HG02852 (cell line): Measurements from ENCODE around the gene HSH2D.
"Not testable (repeated sequence)": the region's sequence is repeated elsewhere in the genome, so short reads cannot be mapped to it uniquely, and the experiment has no call there.

Experiments
- ATAC-seq: cut with Tn5 transposase; IDR thresholded peaks from one replicate; pipeline ENCODE4 v1.9.1; 2021; ENCODE audit warnings: mild to moderate bottlenecking, moderate library complexity; ENCODE audit not compliant: unreplicated experiment

HSH2D gene

DNA sequence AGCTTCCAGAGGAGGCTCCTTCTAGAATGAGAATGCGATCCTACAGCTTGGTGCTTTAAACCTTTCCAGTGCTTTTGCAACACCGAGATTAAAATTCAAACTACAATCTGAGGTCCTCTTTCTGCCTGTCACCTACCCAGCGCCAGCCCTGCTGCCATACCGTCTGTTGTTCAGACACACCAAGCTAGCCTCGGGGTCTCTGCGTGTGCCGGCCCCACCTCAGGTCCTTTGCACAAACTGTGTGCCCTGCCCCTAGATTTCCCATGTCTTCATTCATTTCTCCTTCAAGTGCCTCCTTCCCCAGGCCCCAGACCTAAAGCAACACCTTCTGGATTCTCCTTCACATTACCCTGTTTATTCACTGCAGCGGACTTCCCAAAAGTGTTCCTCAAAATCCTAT is 11.1 kb downstream of the HSH2D start:
- ATAC-seq: no peak

DNA sequence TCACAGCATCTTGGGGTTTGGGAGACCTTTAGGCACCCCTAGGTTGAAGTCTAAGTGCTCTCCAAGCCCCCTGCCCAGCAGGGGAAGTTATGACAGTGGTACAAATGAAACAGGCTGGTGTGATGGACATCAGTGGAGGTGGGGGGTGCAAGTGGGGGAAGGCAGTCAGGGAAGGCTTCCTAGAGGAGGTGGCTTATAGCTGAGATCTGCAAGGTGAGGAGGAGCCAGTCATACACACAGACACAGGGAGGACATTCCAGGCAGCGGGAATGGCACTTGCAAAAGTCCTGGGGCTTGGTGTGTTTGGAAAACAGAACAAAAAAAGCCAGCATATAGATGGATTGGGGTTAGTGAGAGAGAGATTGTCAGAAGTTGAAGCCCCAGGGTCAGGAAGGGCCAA is 11.6 kb downstream of the HSH2D start:
- no peak for ATAC-seq

DNA sequence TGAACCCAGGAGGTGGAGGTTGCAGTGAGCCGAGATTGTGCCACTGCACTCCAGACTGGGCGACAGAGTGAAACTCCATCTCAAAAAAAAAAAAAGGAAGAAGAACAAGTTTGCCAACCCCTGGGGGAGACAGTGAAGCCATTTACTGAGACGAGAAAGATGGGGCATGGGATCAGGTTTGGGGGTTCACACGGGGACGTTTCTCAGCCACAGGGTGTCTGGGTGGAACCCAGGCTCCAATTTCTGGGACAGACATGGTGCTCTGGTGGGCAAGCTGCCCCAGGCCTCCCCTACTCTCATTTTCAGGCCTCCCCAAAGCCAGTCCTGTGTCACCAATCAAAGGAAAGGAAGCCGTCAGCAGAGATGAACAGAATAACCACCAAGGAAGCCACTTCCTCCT is 13.4 kb downstream of the HSH2D start:
- no peak for ATAC-seq

DNA sequence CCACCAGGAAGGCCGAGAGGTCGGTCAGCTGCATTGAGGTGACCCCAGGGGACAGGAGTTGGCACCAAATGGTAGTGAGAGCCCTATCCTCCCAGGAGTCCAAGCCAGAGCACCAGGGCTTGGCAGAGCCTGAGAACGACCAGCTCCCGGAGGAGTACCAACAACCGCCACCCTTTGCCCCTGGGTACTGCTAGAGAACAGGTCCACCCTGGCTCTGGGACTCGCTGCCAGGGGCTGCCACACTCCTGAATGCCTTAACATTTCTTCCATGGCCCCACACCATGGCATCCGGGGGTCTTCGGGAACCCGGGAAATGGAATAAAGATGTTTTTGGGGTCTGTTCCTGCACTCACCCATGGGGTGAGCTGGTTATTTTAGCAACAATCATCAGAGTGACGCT is 14.1 kb downstream of the HSH2D start:
- ATAC-seq: no peak

DNA sequence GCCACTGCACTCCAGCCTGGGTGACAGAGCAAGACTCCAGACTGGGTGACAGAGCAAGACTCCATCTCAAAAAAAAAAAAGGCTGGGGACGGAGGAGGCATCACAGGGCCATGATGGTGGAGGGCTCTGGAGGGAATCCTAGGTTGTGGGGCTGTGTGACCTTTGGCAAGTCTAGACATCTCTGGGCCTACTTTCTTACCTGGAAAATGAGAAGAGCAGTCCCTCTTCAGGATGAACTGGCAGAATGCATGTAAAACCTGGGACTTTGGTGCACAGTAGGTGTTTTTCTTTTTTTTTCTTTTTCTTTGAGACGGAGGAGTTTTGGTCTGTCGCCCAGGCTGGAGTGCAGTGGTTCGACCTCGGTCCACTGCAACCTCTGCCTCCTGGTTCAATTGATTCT is 16.2 kb downstream of the HSH2D start:
- ATAC-seq: no peak

DNA sequence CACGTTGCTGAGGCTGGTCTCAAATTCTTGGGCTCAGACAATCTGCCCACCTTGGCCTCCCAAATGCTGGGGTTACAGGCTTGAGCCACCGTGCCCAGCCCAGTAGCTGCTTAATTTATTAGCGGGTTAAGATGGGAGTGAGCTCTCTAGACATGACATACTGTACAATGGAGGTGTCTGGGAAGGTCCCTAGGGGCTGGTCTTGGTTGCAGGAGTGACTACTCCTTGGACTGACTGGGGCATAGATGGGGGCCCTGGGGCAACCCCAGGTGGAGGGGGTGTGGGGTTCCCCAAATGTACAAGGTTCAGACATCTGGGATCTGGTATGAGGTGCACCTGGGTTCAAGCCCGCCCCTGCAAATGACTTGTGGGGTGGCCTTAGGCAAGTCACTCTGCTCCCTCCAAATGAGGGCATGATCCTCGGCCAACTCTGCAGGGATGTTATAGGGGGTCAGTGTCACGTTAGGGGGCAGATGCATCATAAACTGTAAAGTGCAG is 17.0 kb downstream of the HSH2D start:
- no peak for ATAC-seq

DNA sequence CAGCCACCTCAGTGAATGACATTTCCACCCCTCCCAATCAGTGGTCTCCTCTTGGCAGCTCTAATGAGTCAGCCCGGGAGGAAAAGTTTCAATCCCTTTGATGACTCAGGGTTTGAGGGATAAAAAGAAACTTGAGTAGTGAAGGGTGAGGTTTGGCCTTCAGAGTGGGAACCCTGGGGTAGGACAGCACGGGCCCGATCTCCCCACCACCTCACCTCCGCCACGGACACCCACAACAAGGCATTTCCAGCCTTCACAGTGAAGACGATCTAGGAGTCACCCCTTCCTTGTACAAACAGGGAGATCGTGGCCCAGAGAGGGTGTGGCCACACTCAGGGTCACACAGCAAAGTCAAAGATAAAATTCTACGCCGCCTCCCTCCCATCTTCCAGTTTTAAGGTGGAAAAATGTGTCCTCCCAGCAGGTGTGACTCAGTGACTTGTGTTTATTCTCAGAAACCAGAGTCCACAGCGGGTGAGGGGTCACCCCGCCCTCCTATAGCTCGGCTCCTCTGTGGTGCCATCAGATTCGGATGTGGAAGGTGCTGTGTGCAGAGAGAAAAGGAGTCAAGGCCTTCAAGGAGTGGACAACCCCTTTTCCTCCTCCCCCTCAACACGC is 17.6 kb downstream of the HSH2D start:
- no peak for ATAC-seq

DNA sequence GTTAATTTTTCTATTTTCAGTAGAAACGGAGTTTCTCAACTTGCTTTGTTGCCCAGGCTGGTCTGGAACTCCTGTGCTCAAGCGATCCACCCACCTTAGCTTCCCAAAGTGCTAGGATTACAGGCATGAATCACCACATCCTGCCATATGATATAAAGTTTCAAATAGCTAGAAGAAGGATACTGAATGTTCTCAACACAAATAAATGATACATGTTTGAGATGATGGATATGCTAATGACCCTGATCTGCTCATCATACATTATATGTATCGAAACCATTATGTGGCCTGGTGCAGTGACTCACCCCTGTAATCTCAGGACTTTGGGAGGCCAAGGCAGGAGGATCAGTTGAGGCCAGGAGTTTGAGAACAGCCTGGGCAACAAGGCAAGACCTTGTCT is 18.4 kb downstream of the HSH2D start:
- no peak for ATAC-seq

DNA sequence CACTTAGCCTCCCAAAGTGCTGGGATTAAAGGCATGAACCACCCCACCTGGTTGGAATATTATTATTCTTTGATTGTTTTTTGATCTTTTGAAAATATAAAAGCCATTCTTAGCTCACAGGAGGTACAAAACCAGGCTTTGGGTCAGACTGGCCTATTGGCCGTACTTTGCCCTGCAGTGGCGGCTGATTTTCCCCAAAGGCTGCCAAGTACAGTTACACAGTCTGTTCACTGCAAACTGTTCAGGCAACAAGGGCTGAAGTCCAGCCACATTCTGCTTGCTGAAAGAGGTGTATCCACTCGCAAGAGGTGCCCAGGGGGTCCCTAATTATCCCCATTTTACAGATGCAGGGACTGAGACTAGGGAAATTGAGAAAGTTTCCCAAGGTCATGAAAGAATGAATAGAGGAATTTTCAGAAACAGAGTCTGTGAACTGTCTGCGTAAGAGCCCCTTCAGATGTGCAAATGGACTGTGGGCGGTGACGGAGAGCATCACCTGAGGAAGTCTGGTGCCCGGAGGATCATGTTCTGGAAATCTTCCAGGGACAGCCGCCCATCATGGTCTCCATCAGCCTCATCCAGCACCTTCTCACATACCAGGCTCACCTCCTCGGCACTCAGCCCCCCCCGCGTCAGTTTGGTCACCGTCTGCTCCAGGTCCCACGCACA is 20.9 kb downstream of the HSH2D start:
- no peak for ATAC-seq

DNA sequence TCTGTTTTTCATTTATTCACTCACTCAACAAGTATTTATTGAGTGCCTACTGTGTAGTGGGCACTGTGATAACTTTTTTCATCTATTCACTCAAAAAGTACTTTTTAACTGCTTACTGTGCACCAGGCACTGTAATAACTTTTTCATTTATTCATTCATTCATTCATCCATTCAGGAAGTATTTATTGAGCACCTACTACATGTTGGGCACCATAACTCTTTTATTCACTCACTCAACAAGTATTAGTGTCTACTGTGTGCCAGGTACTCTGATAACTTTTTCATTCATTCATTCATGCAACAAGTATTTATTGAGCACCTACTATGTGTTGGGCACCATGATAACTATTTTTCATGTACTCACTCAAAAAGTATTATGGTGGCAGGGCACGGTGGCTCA is 22.9 kb downstream of the HSH2D start:
- ATAC-seq: no peak

DNA sequence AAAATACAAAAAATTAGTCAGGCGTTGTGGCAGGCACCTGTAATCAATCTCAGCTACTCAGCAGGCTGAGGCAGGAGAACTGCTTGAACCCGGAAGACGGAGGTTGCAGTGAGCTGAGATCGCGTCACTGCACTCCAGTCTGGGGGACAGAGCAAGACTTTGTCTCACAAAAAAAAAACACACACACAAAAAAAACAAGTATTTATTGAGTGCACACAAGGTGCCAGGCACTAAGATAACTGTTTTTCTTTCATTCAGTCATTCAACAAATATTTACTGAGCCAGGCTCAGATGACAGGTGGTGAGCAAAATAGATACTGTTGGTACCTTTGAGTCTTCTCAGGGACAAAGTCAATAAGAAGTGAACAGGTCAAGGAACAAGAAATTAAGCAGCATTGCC is 23.6 kb downstream of the HSH2D start:
- no peak for ATAC-seq

DNA sequence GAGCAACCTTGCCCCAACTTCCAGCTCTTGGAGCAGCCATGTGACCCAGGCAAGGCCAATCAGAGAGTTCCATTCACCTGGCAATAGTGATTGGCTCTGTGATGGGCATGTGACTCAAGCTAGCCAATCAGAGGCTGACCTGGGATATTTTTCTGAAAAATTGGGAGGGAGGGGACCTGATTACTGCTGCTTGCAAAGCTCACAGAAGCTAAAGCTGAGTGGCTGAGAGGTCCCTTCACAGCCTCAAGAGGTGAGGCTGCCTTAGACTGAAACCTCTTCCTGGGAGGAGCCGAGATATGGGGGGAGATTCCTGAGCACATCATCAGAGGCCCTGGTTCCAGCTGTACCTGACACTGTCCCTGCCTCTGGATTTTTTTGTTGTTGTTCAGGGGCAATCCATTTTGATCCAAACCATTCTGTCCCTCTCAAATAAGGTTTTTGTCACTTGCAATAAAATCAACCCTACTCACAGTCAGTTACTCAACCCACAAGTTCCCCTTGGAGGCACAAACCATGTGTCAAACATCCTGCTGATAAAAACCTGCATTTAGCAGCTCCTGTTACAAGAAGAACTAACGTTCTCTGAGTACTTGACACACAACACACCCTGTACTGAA is 25.1 kb downstream of the HSH2D start:
- ATAC-seq: no peak

DNA sequence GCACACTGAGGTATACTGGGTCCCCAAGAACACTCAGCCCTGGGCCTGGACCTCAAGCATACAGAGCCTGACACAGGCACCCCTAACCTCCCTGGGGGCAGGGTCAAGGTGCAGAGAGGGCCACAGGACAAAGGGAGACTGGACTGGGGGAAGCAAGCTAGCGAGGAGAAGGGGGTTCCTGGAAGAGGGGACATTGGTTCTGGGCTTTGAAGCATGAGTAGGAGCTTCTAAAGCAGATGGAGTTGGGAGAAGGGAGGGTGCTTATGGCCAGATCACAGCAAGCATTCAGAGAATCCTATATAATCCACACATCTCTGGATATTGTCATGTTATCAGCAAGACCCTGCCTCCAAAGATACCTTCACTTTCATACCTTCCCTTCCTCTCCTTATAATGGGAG is 26.6 kb downstream of the HSH2D start:
- ATAC-seq: no peak

DNA sequence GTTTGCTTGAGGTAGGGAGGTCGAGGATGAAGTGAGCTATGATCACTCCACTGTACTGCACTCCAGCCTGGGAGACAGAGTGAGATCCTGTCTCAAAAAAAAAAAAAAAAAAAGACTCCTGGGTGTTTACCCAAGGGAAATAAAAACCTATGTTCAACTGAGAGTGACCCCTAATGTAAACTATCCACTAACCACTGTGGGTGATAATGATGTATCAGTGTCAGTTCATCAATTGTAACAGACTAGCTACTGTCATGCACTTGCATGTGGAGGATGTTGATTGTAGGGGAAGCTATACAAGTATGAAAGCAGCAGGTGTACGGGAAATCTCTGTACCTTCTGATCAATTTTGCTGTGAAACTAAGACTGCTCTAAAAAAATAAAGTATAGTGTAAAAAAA is 32.5 kb downstream of the HSH2D start:
- no peak for ATAC-seq

DNA sequence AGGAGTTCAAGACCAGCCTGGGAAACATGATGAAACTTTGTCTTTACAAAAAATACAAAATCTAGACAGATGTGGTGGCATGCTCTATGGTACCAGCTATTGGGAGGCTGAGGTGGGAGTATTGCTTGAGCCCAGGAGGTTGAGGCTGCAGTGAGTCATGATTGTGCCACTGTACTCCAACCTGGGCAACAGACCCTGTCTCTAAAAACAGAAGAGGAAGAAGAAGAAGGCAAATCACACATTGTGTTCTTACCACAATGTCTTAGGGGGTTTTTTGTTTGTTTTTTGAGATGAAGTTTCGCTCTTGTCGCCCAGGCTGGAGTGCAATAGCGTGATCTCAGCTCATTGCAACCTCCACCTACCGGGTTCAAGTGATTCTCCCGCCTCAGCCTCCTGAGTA is 35.4 kb downstream of the HSH2D start:
- ATAC-seq: not testable (repeated sequence)

DNA sequence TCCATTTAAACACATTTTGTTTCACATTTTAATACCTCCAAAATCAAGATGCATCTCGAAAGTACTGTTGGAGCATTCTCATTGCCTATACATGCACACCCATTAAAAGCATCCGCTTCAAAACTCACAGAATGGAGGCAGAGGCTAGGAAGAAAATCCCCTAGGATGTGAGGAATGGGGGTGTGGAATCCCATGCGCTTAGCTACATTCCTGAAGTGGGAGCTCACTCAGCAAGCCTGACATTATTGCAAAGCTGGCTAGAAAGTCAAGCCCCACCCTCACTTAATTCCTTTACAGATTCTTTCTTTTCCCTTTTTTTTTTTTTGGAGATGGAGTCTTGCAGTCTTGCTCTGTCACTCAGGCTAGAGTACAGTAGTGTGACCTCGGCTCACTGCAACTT is 37.1 kb downstream of the HSH2D start:
- ATAC-seq: no peak

DNA sequence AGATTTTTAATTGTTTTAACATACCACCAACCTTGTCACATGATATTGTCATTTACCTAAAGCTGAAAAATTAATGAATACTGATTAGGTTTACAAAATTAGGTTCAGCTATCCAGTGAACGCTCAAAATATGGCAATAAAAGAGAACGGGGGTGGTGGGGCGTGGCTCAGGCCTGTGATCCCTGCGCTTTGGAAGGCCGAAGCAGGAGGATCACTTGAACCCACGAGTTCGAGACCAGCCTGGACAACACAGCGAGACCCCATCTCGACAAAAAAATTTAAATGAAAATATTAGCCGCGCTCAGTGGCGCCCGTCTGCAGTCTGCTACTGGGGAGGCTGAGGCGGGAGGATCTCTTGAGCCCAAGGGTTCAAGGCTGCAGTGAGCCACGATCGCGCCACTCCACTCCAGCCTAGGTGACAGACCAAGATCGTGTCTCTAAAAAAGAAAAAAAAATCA is 41.2 kb downstream of the HSH2D start:
- ATAC-seq: no peak

DNA sequence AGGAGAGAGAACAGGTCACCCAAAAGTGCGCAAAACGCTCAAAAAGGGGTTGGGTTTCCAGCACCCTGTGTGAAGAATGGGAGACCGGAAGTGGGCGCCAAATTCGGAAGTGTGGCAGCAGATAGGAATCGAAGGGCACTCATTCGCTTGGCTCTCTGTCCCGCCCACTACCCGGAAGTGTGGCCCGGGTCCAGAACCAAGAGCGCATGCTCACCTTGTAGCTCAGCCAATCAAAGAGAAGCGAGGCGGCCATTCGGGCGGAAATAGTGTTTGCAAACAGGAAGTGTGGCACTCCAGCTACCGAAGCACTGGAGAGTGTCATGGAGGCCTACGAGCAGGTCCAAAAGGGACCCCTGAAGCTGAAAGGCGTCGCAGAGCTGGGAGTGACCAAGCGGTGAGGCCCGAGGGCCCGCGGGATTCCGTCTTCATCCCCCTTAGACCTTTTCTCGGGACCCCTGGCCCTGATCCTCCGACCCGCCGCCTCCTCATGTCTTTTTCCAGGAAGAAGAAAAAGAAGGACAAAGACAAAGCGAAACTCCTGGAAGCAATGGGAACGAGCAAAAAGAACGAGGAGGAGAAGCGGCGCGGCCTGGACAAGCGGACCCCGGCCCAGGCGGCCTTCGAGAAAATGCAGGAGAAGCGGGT is 41.8 kb downstream of the HSH2D start, which contains the start of gene FAM32A:
Gene FAM32A (plus strand): TSS at position 288 of the 645 bp plus-strand sequence. CDS start 33 bp downstream, at position 321.
- ATAC-seq: peak; percentile 81

DNA sequence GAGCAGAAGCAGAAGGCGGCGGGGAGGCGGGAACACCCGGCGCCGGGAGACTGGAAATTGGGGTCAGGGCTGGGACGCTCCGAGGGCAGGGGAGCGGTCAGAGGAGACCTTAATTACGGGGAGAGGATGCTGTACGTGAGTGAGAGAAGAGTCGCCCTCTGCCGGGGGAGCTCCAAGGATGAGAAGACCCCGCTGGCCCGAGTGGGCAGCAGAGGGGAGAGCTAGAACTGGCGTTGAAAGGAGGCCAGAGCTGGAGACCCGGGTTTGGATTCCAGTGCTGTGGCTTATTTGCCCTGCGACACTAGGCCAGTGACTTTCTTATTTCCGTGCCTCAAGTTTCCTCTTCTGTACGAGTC is 42.3 kb downstream of the HSH2D start:
- no peak for ATAC-seq

DNA sequence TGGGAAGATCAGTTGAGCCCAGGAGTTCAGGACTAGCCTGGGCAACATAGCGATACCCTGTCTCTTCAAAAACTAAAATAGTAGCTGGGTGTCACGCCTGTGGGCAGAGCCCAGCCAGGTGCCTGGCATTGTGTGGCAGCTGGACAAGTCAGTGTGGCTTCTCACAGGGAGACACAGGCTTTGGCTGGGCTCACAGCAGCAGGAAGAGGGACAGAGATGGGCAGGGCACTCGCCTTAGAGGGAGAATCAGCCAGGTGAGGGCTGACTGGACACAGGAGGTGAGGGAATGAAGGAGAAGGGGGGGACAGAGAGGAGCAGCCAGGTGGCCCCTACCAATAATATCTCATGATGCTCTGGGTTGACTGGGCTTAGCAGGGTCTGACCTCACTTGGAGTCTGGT is 45.0 kb downstream of the HSH2D start:
- no peak for ATAC-seq

DNA sequence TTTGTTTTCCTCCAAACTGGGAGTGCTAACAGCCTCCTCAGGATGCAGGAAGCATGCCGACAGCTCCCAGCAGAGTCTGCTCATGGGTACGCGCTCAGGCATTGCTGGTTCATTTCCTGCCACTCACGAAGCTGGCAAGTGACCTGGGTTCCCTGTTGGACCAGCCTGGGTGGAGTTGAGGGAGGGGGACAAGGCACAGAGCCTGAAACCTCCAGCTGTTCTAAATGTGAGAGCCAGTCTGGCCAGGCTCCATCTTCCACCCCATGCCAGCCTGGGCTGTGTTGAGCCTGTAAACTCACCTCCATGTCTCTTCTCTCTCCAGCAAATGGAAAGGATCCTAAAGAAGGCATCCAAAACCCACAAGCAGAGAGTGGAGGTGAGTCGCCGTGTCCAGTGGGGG is 46.7 kb downstream of the HSH2D start:
- ATAC-seq: no peak

DNA sequence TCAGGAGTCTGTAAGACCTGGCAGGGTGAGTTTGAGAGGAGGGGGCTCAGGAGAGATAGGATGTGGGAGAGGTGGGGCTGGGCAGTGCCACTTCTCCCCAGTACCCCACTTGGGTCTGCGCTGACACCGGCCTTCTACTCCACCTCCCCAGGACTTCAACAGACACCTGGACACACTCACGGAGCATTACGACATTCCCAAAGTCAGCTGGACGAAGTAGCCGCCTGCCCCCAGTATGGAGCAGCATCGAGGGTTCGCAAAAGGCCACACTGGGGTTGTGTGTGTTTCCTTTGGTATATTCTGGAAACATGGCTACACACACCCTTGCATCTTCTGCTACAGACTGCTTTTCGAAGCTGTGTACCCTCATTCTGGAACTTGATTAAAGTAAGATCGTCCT is 47.3 kb downstream of the HSH2D start:
- ATAC-seq: no peak
